Prostate gland (tissue), 2 donors: Measurements from ENCODE around the gene PHIP.

Source experiments
- POLR2AphosphoS5 ChIP-seq: sonication (generic); formaldehyde crosslinking; IDR thresholded peaks from one replicate; pipeline ENCODE4 v1.6.1; 2017; ENCODE audit warnings: antibody characterized with exemption
- TF ChIP-seq, protein P1 (sequence below), 4 experiments: fragments of 200-600 bp in 2 of 4; fragments of 450-650 bp in 2 of 4; sonication (generic) in 2 of 4; IDR thresholded peaks; 1 replicate in 3 of 4; 2 replicates in 1 of 4; pipeline ENCODE4 v1.5.1; 2016 to 2019; ENCODE audit warnings: antibody characterized with exemption in 4 of 4, mild to moderate bottlenecking in 2 of 4, moderate library complexity in 2 of 4

DNA sequence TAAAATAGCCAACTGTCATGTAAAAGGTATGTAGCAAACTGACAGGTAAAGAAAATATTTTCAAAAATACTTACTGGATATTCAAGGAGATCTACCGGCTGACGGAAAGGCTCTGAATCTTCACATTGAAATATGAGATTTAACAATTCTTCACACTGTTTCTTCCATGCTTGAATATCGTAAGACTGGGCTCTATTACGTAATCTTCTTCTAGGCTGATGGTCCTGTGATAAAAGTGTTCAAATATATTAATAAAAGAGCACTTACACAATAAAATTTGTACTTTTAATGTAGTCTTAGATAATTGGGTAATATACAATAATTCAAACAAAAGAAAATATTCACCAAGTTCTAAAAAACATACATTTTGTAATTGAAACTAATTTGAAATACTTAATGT is 123.3 kb downstream of the PHIP start:
- TF ChIP-seq, protein P1, sequence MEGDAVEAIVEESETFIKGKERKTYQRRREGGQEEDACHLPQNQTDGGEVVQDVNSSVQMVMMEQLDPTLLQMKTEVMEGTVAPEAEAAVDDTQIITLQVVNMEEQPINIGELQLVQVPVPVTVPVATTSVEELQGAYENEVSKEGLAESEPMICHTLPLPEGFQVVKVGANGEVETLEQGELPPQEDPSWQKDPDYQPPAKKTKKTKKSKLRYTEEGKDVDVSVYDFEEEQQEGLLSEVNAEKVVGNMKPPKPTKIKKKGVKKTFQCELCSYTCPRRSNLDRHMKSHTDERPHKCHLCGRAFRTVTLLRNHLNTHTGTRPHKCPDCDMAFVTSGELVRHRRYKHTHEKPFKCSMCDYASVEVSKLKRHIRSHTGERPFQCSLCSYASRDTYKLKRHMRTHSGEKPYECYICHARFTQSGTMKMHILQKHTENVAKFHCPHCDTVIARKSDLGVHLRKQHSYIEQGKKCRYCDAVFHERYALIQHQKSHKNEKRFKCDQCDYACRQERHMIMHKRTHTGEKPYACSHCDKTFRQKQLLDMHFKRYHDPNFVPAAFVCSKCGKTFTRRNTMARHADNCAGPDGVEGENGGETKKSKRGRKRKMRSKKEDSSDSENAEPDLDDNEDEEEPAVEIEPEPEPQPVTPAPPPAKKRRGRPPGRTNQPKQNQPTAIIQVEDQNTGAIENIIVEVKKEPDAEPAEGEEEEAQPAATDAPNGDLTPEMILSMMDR (IDR thresholded peaks at IDR 0.05) = no peak
- TF ChIP-seq POLR2AphosphoS5 = no peak
